IMR-90 (cell line): ENCODE measurements around the gene OSBP2. TPM values are rescaled to one million over a fixed set of nuclear protein-coding genes. Genes with fewer than 3 reads are reported as not detected.

Experiments
- ATAC-seq: fragments of 200-7000 bp; cut with Tn5 transposase; 2 replicates; pipeline ENCODE4 v1.9.1; 2020; ENCODE audit warnings: low read depth, mild to moderate bottlenecking, moderate library complexity
- BruUV-seq: library from RNA; stranded (reverse); fragments of 400-500 nt; replicated peaks from 2 replicates; lab custom pipeline; 2021; lab: Mats Ljungman, UMichigan
- CTCF ChIA-PET: fragments of 300-600 bp; formaldehyde crosslinking; extraction: SDS; loops from one replicate; lab custom pipeline; 2021; ENCODE audit warnings: antibody characterized with exemption; lab: Yijun Ruan, JAX
- POLR2A ChIA-PET: fragments of 300-600 bp; sonication (Branson Sonifier 250); formaldehyde crosslinking; loops from one replicate; lab custom pipeline; 2022; ENCODE audit warnings: antibody characterized with exemption; ENCODE audit not compliant: unreplicated experiment; lab: Charles Lee
- DNase-seq: peaks from one replicate; pipeline ENCODE4 v3.0.0; 2013
- H2AFZ ChIP-seq: replicated peaks from 2 replicates; pipeline ENCODE3; 2013; ENCODE audit warnings: low read length, mild to moderate bottlenecking; ENCODE audit not compliant: poor library complexity
- H2AK5ac ChIP-seq: 2 replicates; pipeline ENCODE4 v1.6.1; 2013; ENCODE audit warnings: low read depth, low read length, inconsistent platforms
- H2AK9ac ChIP-seq: replicated peaks from 2 replicates; pipeline ENCODE3; 2013; ENCODE audit warnings: mild to moderate bottlenecking, low read depth, low read length, moderate library complexity; ENCODE audit not compliant: poor library complexity
- H2BK120ac ChIP-seq: 2 replicates; pipeline ENCODE4 v1.6.1; 2013; ENCODE audit warnings: low read depth, low read length, inconsistent platforms
- H2BK15ac ChIP-seq: 3 replicates; pipeline ENCODE4 v1.6.1; 2013; ENCODE audit warnings: low read depth, low read length, inconsistent platforms
- H2BK20ac ChIP-seq: 2 replicates; pipeline ENCODE4 v1.6.1; 2013; ENCODE audit warnings: low read depth, mild to moderate bottlenecking, inconsistent platforms, low read length, moderate library complexity
- H2BK5ac ChIP-seq: 2 replicates; pipeline ENCODE4 v1.6.1; 2013; ENCODE audit warnings: mild to moderate bottlenecking, low read depth, low read length, inconsistent platforms; ENCODE audit not compliant: poor library complexity, severe bottlenecking
- H3K14ac ChIP-seq: replicated peaks from 2 replicates; pipeline ENCODE4 v1.6.1; 2013; ENCODE audit warnings: low read depth, low read length, inconsistent platforms
- H3K18ac ChIP-seq: 2 replicates; pipeline ENCODE4 v1.6.1; 2013; ENCODE audit warnings: low read depth, low read length, control low read depth
- H3K23ac ChIP-seq: 2 replicates; pipeline ENCODE4 v1.6.1; 2013; ENCODE audit warnings: low read depth, low read length, inconsistent platforms
- H3K27ac ChIP-seq: 2 replicates; pipeline ENCODE4 v1.5.1; 2013; ENCODE audit warnings: mild to moderate bottlenecking, control low read depth, low read length; ENCODE audit not compliant: insufficient read depth
- H3K27me3 ChIP-seq: 2 replicates; pipeline ENCODE4 v1.6.1; 2013; ENCODE audit warnings: low read length; ENCODE audit not compliant: control insufficient read depth, insufficient read depth
- H3K36me3 ChIP-seq: 2 replicates; pipeline ENCODE4 v1.6.1; 2013; ENCODE audit warnings: low read length, mixed read lengths; ENCODE audit not compliant: control insufficient read depth, insufficient read depth
- H3K4ac ChIP-seq: 2 replicates; pipeline ENCODE4 v1.6.1; 2013; ENCODE audit warnings: low read depth, low read length, inconsistent platforms
- H3K4me1 ChIP-seq: 2 replicates; pipeline ENCODE4 v1.6.1; 2013; ENCODE audit warnings: low read length, mixed read lengths; ENCODE audit not compliant: control insufficient read depth, insufficient read depth
- H3K4me2 ChIP-seq: 2 replicates; pipeline ENCODE4 v1.6.1; 2013; ENCODE audit warnings: low read depth, mild to moderate bottlenecking, control low read depth, low read length, moderate library complexity
- H3K4me3 ChIP-seq: 2 replicates; pipeline ENCODE4 v1.5.1; 2013; ENCODE audit warnings: low read depth, mild to moderate bottlenecking, control low read depth, low read length, moderate library complexity; ENCODE audit not compliant: insufficient read depth
- H3K56ac ChIP-seq: 2 replicates; pipeline ENCODE4 v1.6.1; 2013; ENCODE audit warnings: low read length, inconsistent platforms; ENCODE audit not compliant: insufficient read depth; ENCODE audit errors: extremely low read depth
- H3K79me1 ChIP-seq, 2 experiments: 2 replicates each; pipeline ENCODE4 v1.6.1; 2013; ENCODE audit warnings: low read length in 2 of 2, inconsistent platforms in 1 of 2, low read depth in 1 of 2
- H3K9ac ChIP-seq: 2 replicates; pipeline ENCODE4 v1.6.1; 2013; ENCODE audit warnings: low read depth, low read length, control low read depth
- H3K9me1 ChIP-seq: 2 replicates; pipeline ENCODE4 v1.6.1; 2013; ENCODE audit warnings: low read length, inconsistent platforms; ENCODE audit not compliant: insufficient read depth
- H3K9me3 ChIP-seq: 2 replicates; pipeline ENCODE4 v1.6.1; 2013; ENCODE audit warnings: low read length; ENCODE audit not compliant: control insufficient read depth, insufficient read depth
- H4K20me1 ChIP-seq: 2 replicates; pipeline ENCODE4 v1.6.1; 2013; ENCODE audit warnings: low read length, inconsistent platforms; ENCODE audit not compliant: insufficient read depth
- H4K5ac ChIP-seq: 2 replicates; pipeline ENCODE4 v1.6.1; 2013; ENCODE audit warnings: mild to moderate bottlenecking, low read depth, low read length, control low read depth
- H4K8ac ChIP-seq, 2 experiments: 2 replicates each; pipeline ENCODE4 v1.6.1; 2013; ENCODE audit warnings: low read depth in 2 of 2, low read length in 2 of 2, control low read depth in 1 of 2, inconsistent platforms in 1 of 2
- H4K91ac ChIP-seq: 2 replicates; pipeline ENCODE4 v1.6.1; 2013; ENCODE audit warnings: low read depth, low read length, inconsistent platforms; ENCODE audit not compliant: insufficient read depth
- BHLHE40 ChIP-seq: fragments of 150-350 bp; IDR thresholded peaks from 2 replicates; pipeline ENCODE4 v1.6.1; 2016; ENCODE audit warnings: mild to moderate bottlenecking, low read depth, low read length
- CHD1 ChIP-seq: IDR thresholded peaks from 2 replicates; pipeline ENCODE4 v1.6.1; 2012; ENCODE audit warnings: low read depth, low read length, improper control_type of control experiment
- MAZ ChIP-seq: IDR thresholded peaks from 2 replicates; pipeline ENCODE4 v1.6.1; 2012; ENCODE audit warnings: low read depth, mild to moderate bottlenecking, low read length, improper control_type of control experiment, moderate library complexity, borderline replicate concordance
- RFX5 ChIP-seq: IDR thresholded peaks from 2 replicates; pipeline ENCODE4 v1.8.0; 2012; ENCODE audit warnings: low read depth, mild to moderate bottlenecking, low read length, moderate library complexity
- WGBS, 2 experiments: methylation state at CpG; one replicate each; pipeline versions ENCODE4 v1.1.5 to v1.1.7; 2013; ENCODE audit warnings: missing lambda C conversion rate in 2 of 2; ENCODE audit not compliant: insufficient read length in 1 of 2; ENCODE audit errors: extremely low coverage in 2 of 2; 5-methylcytosine and 5-hydroxymethylcytosine counted together
- dilution Hi-C: fragments of 300-500 bp; cut with HindIII; formaldehyde crosslinking; loops from one replicate; pipeline ENCODE4 v1.14.3; 2018; ENCODE audit warnings: low sequenced_read_pairs; ENCODE audit not compliant: unreplicated experiment
- in situ Hi-C: fragments of 300-500 bp; cut with MboI; formaldehyde crosslinking; loops from 3 replicates; pipeline ENCODE4 v1.14.3; 2019; ENCODE audit warnings: low sequenced_read_pairs, inconsistent platforms, mixed read lengths
- intact Hi-C: fragments of 100-400 bp; cut with micrococcal nuclease; formaldehyde crosslinking; loops from 2 replicates; pipeline ENCODE4 v1.10.0; 2022
- polyA plus RNA-seq, 3 experiments: library from polyadenylated mRNA; depleted of rRNA; stranded (reverse); fragments of >200 nt; gene quantifications; 2 replicates each; pipeline ENCODE4 v1.2.3, GENCODE V29; 2012; ENCODE audit warnings: low replicate concordance in 1 of 3
- total RNA-seq: library from RNA; depleted of rRNA; stranded (reverse); fragments of >200 nt; gene quantifications from 2 replicates; pipeline ENCODE4 v1.2.3, GENCODE V29; 2012

Gene OSBP2
- total and polyA plus RNA-seq, 2 of the 4 experiments (the other 2 are of a cell fraction), result 1.8 to 2.2 TPM

DNA sequence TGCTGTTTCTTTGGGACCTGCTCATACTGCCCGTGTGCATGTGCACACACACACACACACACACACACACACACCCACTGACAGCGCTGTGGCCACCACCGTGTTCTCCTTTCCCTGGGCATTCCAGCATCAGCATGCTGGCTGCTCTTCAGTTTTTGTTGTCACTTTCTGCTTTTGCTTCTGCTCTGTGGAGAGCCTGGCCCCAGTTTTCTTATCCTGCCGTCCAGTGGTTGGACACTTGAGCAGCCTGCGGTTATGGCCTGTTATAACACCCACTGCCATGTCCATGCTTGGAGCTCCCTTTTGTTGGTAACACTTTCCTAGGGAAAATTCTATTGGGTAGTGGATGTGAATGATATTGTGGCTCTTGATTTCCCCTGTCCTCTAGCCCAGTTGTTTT, 83.6 kb downstream of the OSBP2 start:
- Histone ChIP-seq H2AK9ac (no peak overlapping the region), H3K27me3 (no peaks in the 10 kb centered on the region), H4K20me1 (peaks cover 5% of the 10 kb centered on the region; the same call in 1 of the 2 replicates), H2AK5ac (no peak overlapping the region), H2BK5ac (no peak overlapping the region), H3K9me3 (no peaks in the 10 kb centered on the region), H2BK15ac (no peak overlapping the region), H4K5ac (no peak overlapping the region), H4K91ac (no peak overlapping the region), H3K4me3 (no peak overlapping the region), H3K18ac (no peak overlapping the region), H3K27ac (no peak overlapping the region), H3K4ac (no peak overlapping the region), H3K56ac (no peak overlapping the region), H3K36me3 (no peaks in the 10 kb centered on the region), H2BK120ac (no peak overlapping the region), H3K9me1 (peaks cover 8% of the 10 kb centered on the region; the same call in 1 of the 2 replicates), H4K8ac (no peak overlapping the region), H3K4me1 (peaks cover 10% of the 10 kb centered on the region), H2AFZ (no peak overlapping the region), H3K9ac (no peak overlapping the region), H3K23ac (no peak overlapping the region), H2BK20ac (no peak overlapping the region), H3K14ac (no peak overlapping the region), H3K4me2 (no peak overlapping the region), H3K79me1 (no peaks in the 10 kb centered on the region)
- in situ Hi-C loops (no loop called here), intact Hi-C loops (no loop called here), dilution Hi-C loops (no loop called here)
- 60% methylated on average over 1 of the region's 5 CpGs; no CpG with 5 or more reads in 1 of the 2 experiments for whole genome bisulfite sequencing, 2 experiments
- TF ChIP-seq MAZ, result no peak
- no peak for TF ChIP-seq BHLHE40
- no peak for TF ChIP-seq CHD1
- TF ChIP-seq RFX5, result no peak
- POLR2A ChIA-PET, result no interaction called here
- no peak for DNase-seq
- no peak for ATAC-seq
- CTCF ChIA-PET, result no interaction called here
- no TSS peak for BruUV-seq
